ENCODE data around the gene OGFOD3. TPM values are rescaled to one million over a fixed set of nuclear protein-coding genes. Genes with fewer than 3 reads are reported as not detected.

The OGFOD3 gene
- total RNA-seq, 2 donors from 2014 or later, result 23.3 to 40.8 TPM

DNA sequence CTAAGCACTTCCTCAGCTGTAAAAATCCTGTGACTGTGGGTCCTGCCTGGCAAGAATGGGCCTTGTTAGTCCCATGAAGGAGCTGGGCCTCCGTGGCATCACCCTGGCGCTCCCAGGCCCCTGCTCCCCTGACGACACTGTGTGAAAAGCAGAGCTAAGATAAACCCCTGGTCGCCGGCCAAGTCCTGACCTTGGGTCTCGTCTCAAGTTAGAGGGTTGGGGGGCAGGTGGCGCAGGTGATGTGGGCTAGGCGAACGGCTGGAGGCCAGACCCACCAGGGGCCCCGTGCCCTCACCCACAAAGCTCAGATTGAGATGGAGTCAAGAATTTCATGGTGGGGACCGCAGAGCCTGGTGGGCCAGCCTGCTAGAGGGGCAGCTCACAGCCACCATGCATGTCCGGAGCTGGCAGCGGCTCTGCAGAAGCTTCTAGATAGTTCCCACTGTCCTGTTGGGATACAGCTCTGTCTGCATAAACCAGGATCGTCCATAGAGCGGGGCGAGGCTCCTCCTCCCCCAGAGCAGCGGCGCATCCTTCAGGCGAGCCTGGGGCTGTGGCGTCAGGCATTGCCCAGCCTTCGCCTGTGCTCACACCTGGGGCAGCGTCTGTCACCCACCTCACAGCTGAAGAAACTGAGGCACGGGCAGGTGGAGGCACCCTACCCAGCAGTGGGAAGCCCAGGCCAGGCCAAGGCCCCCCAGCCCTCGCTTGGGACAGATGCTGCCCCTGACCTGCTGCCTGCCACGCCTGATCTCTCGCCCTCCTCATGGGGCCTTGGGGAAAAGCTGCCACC, 20.2 kb upstream of the OGFOD3 start:
- Histone ChIP-seq H3K27ac (no peak overlapping the region), H3K9me3 (no peaks in the 10 kb centered on the region), H3K9ac (ENCODE audit: low read depth in 2 of 2, low read length in 2 of 2) (no peak overlapping the region), H3K4me1 (no peaks in the 10 kb centered on the region), H3K4me3 (no peak overlapping the region), H3K36me3 (no peaks in the 10 kb centered on the region), H3K27me3 (no peaks in the 10 kb centered on the region)
- intact Hi-C loops (cut with DNase I), result no loop called here
- TF ChIP-seq, protein P1, sequence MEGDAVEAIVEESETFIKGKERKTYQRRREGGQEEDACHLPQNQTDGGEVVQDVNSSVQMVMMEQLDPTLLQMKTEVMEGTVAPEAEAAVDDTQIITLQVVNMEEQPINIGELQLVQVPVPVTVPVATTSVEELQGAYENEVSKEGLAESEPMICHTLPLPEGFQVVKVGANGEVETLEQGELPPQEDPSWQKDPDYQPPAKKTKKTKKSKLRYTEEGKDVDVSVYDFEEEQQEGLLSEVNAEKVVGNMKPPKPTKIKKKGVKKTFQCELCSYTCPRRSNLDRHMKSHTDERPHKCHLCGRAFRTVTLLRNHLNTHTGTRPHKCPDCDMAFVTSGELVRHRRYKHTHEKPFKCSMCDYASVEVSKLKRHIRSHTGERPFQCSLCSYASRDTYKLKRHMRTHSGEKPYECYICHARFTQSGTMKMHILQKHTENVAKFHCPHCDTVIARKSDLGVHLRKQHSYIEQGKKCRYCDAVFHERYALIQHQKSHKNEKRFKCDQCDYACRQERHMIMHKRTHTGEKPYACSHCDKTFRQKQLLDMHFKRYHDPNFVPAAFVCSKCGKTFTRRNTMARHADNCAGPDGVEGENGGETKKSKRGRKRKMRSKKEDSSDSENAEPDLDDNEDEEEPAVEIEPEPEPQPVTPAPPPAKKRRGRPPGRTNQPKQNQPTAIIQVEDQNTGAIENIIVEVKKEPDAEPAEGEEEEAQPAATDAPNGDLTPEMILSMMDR (IDR thresholded peaks at IDR 0.05), result no peak
- DNase-seq, result no peak

DNA sequence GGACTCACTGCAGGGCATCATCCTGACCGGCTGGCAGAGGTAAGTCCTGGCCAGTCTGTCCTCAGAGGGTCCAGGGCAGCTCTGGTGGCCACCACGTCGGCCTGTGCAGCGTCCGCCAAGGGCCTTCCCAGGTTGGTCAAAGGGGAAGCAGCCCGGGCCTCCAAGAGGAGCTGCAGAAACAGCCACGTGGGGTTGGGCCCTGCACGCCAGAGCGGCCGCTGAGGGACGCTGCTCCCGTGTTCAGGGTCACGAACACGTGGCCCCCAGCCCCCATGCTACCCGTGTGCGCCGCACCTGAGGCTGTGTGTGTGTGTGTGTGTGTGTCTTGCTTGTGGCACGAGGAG, 18.9 kb upstream of the OGFOD3 start:
- TF ChIP-seq, protein P1 (IDR thresholded peaks at IDR 0.05), result no peak
- H3K27ac ChIP-seq, result no peak overlapping the region
- H3K27me3 ChIP-seq, result no peaks in the 10 kb centered on the region
- H3K4me3 ChIP-seq, result no peak overlapping the region
- no peak overlapping the region for H3K9ac ChIP-seq (ENCODE audit: low read depth in 2 of 2, low read length in 2 of 2)
- H3K36me3 ChIP-seq, result no peaks in the 10 kb centered on the region
- no peaks in the 10 kb centered on the region for H3K4me1 ChIP-seq
- no peak for DNase-seq
- H3K9me3 ChIP-seq, result no peaks in the 10 kb centered on the region
- intact Hi-C loops (cut with DNase I), result no loop called here

DNA sequence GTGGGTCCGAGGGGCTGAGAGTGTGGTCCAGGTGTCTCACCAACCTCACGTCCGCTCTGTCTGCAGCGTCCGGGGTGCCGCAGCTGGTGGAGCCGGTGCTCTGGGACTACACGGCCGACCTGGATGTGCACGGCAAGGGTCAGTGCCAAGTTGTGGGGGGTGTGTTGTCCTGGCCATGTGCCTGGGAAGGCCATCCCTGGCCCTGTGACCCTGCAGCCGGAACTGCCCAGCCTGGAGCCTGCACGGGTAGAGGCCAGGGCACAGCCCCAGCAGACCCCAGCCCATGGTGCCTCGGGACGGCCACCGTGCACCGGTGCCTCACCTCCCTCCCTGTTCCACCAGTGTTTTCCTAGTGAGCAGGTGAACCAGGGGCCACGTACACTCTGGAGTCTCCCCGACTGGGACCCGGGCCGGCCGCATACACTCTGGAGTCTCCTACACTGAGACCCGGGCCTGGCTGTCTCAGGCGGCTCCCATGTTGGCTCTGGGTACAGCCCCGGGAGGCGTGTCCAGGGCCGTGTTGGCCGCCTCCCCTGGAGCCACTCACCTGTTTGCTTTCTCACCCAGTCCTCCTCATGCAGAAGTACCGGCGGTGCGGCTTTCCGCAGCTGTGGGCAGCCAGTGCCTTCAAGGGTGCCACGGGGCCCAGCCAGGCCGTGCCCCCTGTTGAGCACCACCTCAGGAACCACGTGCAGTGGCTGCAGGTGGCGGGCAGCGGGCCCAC, 18.4 kb upstream of the OGFOD3 start:
- intact Hi-C loops (cut with DNase I), result no loop called here
- Histone ChIP-seq H3K4me1 (no peaks in the 10 kb centered on the region), H3K9ac (ENCODE audit: low read depth in 2 of 2, low read length in 2 of 2) (no peak overlapping the region), H3K4me3 (no peak overlapping the region), H3K27me3 (no peaks in the 10 kb centered on the region), H3K27ac (no peak overlapping the region), H3K36me3 (no peaks in the 10 kb centered on the region), H3K9me3 (no peaks in the 10 kb centered on the region)
- TF ChIP-seq, protein P1 (IDR thresholded peaks at IDR 0.05), result no peak
- DNase-seq, result no peak

DNA sequence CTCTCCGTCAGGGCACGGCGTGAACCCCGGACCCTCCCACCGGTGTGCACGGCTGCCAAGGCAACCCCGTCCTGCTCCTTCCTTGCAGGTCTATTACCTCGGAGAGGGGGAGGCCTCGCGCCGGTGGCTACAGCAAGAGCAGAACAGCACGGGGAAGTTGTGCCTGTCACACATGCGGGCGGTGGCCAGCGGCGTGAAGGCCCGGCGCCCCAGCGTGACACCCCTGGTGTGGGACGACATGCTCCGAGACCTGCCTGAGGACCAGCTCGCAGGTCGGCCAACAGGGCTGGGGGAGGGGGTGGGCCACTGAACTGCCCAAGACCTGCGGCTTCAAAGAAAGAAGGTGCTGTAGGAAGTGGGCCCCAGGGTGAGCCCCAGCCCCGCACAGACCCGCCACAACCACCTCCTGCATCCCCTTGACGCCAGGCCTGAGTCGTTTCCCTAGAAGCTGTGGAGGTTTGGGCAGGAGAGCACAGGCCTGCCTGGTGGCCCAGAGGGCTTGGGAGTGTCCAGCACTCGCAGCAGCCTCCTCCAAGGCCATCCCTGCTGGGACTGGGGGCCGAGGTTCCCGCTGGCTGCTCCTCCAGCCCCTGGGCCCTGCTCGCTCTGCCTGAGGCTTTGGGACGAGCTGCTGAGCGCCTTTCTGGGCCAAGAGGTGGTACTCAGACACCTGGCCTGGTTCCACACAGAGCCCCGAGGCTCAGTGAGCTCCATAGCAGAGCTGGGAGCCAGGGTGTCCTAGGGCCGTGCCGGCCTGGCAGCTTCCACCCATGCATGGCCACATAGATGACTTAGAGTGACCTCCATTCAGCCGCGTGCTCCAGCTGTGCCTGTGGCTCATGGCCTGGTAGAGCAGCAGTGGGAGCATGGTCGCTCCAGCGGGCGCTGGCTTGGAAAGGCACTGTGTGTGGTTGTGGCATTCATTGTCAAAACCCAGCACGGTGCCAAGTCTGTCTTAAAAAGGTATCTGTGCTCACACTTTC, 17.5 kb upstream of the OGFOD3 start:
- Histone ChIP-seq H3K9me3 (no peaks in the 10 kb centered on the region), H3K9ac (ENCODE audit: low read depth in 2 of 2, low read length in 2 of 2) (no peak overlapping the region), H3K4me3 (no peak overlapping the region), H3K27me3 (no peaks in the 10 kb centered on the region), H3K27ac (no peak overlapping the region), H3K36me3 (no peaks in the 10 kb centered on the region), H3K4me1 (no peaks in the 10 kb centered on the region)
- intact Hi-C loops (cut with DNase I), result no loop called here
- TF ChIP-seq, protein P1 (IDR thresholded peaks at IDR 0.05), result no peak
- DNase-seq, result no peak

DNA sequence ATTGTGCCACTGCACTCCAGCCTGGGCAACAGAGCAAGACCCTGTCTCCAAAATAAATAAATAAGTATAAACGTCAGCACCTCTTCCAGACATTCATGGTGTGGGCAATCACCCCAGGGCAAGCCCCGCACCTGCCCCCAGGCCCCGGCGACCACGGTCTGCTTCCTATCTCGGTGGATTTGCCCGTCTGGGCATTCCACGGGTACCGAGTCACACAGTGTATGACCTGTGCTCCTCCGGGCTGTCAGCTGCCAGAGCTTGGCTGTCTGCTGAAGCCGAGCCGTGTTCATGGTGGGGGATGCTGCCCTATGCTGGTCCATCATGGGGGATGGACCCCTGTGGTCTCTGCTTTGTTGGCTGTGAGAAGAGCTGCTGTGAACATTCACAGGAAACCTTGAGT, 16.7 kb upstream of the OGFOD3 start:
- TF ChIP-seq, protein P1 (IDR thresholded peaks at IDR 0.05), result no peak
- H3K27ac ChIP-seq, result no peak overlapping the region
- no peaks in the 10 kb centered on the region for H3K27me3 ChIP-seq
- no peaks in the 10 kb centered on the region for H3K9me3 ChIP-seq
- no peak overlapping the region for H3K9ac ChIP-seq (ENCODE audit: low read depth in 2 of 2, low read length in 2 of 2)
- no peaks in the 10 kb centered on the region for H3K36me3 ChIP-seq
- intact Hi-C loops (cut with DNase I), result no loop called here
- no peak overlapping the region for H3K4me3 ChIP-seq
- H3K4me1 ChIP-seq, result no peaks in the 10 kb centered on the region
- no peak for DNase-seq

All from colonic mucosa (tissue), 4 donors.